HL-60 (cell line): ENCODE data around the gene PRICKLE2.

Experiments used
- DNase-seq, 2 experiments: peaks; one replicate each; pipeline ENCODE4 v3.0.0-alpha.2; 2010 to 2020; ENCODE audit warnings: low read depth in 1 of 2, low spot score in 1 of 2
- H3K27ac ChIP-seq: fragments of 250-450 bp; sonication (Bioruptor Pico); replicated peaks from 2 replicates; pipeline ENCODE4 v1.5.1; 2020; ENCODE audit warnings: mild to moderate bottlenecking, moderate library complexity
- H3K27me3 ChIP-seq: fragments of 250-450 bp; sonication (Bioruptor Pico); 2 replicates; pipeline ENCODE4 v1.5.1; 2021; ENCODE audit warnings: mild to moderate bottlenecking, moderate library complexity; ENCODE audit not compliant: insufficient read depth, poor library complexity, severe bottlenecking
- H3K4me3 ChIP-seq: replicated peaks from 2 replicates; pipeline ENCODE4 v1.5.1; 2011; ENCODE audit warnings: mild to moderate bottlenecking, control low read depth, low read length; ENCODE audit not compliant: insufficient read depth
- GABPA ChIP-seq: IDR thresholded peaks from 2 replicates; pipeline ENCODE4 v1.6.1; 2012; ENCODE audit warnings: low read depth
- POLR2AphosphoS5 ChIP-seq: IDR thresholded peaks from 2 replicates; pipeline ENCODE4 v1.6.1; 2012; ENCODE audit warnings: low read depth
- SPI1 ChIP-seq: IDR thresholded peaks from 2 replicates; pipeline ENCODE4 v1.6.1; 2012; ENCODE audit warnings: low read depth, mild to moderate bottlenecking, borderline replicate concordance
- TF ChIP-seq, protein P1 (sequence below): IDR thresholded peaks from 2 replicates; pipeline ENCODE4 v1.6.1; 2012; ENCODE audit warnings: low read depth; ENCODE audit not compliant: insufficient replicate concordance
- TF ChIP-seq, protein P2 (sequence below): IDR thresholded peaks from one replicate; pipeline ENCODE4 v1.5.1; 2011; ENCODE audit warnings: low read length, control low read depth, inconsistent platforms; ENCODE audit not compliant: insufficient read depth

The PRICKLE2 gene

DNA sequence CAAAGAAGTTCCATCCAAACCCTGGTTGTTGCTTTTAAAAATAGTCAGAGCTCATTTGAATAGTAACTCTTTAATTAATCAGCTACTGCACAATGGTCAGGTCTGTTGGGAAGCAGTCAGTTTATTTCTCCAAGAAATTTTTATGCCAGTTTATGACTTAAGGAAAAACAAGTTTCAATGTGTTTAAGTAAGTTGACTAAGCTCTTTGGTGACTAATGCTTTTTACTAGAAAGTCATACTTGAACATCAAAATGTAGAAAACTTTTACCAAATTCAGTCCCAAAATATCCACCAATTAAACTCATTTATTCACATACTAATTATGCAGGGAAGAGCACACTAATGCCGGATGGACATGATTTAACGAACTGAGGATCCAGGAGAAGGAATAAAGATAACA, 22.1 kb downstream of the PRICKLE2 start:
- H3K27ac ChIP-seq, result no peak overlapping the region
- TF ChIP-seq SPI1 (no peak), POLR2AphosphoS5 (no peak), GABPA (no peak)
- TF ChIP-seq, protein P1, sequence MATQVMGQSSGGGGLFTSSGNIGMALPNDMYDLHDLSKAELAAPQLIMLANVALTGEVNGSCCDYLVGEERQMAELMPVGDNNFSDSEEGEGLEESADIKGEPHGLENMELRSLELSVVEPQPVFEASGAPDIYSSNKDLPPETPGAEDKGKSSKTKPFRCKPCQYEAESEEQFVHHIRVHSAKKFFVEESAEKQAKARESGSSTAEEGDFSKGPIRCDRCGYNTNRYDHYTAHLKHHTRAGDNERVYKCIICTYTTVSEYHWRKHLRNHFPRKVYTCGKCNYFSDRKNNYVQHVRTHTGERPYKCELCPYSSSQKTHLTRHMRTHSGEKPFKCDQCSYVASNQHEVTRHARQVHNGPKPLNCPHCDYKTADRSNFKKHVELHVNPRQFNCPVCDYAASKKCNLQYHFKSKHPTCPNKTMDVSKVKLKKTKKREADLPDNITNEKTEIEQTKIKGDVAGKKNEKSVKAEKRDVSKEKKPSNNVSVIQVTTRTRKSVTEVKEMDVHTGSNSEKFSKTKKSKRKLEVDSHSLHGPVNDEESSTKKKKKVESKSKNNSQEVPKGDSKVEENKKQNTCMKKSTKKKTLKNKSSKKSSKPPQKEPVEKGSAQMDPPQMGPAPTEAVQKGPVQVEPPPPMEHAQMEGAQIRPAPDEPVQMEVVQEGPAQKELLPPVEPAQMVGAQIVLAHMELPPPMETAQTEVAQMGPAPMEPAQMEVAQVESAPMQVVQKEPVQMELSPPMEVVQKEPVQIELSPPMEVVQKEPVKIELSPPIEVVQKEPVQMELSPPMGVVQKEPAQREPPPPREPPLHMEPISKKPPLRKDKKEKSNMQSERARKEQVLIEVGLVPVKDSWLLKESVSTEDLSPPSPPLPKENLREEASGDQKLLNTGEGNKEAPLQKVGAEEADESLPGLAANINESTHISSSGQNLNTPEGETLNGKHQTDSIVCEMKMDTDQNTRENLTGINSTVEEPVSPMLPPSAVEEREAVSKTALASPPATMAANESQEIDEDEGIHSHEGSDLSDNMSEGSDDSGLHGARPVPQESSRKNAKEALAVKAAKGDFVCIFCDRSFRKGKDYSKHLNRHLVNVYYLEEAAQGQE, result no peak
- TF ChIP-seq, protein P2, sequence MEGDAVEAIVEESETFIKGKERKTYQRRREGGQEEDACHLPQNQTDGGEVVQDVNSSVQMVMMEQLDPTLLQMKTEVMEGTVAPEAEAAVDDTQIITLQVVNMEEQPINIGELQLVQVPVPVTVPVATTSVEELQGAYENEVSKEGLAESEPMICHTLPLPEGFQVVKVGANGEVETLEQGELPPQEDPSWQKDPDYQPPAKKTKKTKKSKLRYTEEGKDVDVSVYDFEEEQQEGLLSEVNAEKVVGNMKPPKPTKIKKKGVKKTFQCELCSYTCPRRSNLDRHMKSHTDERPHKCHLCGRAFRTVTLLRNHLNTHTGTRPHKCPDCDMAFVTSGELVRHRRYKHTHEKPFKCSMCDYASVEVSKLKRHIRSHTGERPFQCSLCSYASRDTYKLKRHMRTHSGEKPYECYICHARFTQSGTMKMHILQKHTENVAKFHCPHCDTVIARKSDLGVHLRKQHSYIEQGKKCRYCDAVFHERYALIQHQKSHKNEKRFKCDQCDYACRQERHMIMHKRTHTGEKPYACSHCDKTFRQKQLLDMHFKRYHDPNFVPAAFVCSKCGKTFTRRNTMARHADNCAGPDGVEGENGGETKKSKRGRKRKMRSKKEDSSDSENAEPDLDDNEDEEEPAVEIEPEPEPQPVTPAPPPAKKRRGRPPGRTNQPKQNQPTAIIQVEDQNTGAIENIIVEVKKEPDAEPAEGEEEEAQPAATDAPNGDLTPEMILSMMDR, result no peak

DNA sequence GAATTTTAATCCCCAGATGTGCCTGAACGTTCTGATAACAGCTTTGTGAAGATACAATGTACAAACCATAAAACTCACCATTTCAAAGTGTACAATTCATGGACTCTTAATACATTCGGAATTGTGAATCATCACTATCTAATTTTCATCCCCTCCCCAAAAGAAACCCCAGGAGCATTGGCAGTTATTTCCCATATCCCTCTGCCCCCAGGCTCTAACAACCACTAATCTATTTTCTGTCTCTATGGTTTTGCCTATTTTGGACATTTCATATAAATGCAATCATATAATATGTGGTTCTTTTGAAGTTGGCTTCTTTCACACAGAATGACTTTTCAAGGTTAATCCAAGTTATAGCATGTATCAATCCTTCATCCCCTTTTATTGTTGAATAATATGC, 25.3 kb downstream of the PRICKLE2 start:
- no peaks in the 10 kb centered on the region for H3K27me3 ChIP-seq
- no peak overlapping the region for H3K4me3 ChIP-seq
- TF ChIP-seq, protein P1, result no peak
- TF ChIP-seq SPI1 (no peak), POLR2AphosphoS5 (no peak), GABPA (no peak)
- TF ChIP-seq, protein P2, result no peak
- H3K27ac ChIP-seq, result no peak overlapping the region
- no peak for DNase-seq

More for the DNA sequence above, 22.1 kb downstream of the PRICKLE2 start:
- Histone ChIP-seq H3K4me3 (no peak overlapping the region), H3K27me3 (no peaks in the 10 kb centered on the region)
- DNase-seq, result no peak

DNA sequence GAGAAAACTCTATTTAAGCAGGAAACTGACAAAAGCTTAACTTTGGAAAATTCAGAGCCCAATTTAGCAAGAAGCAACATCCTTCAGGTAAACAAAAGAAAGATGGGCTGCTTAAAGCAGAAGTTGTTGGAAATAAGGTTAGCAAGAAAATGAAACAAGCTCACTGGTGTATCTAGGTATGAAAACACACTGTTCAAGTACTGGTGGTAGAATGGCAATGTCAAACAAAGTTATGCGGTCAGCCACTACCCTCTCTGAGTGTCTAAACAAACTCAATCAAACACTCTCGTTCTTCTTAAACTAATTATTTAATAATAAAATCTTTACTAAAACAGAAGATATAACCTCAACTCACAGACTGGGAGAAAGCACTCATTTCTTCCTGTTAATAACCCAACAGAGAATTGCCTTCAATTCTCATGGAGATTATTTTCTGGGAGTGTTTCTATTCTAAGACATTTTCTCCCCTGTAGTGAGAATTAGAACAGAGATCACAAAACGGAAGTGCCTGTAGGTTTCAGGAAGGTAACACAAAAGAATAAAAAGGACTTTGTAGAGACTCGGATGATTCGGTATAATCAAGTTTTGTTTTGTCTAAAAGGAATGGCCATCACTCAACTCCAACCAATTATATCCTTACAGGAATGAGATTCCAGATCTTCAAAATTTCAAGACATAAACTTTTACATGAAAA, 28.9 kb downstream of the PRICKLE2 start:
- no peak for DNase-seq
- Histone ChIP-seq H3K27ac (no peak overlapping the region), H3K27me3 (no peaks in the 10 kb centered on the region), H3K4me3 (no peak overlapping the region)
- no peak for TF ChIP-seq POLR2AphosphoS5
- TF ChIP-seq SPI1, result no peak
- TF ChIP-seq GABPA, result no peak
- TF ChIP-seq, protein P2, result no peak
- TF ChIP-seq, protein P1, result no peak
